Ovary (tissue), 3 donors: Measurements from ENCODE around the gene ATP2B3.

Source experiments
- CTCF ChIP-seq, 3 donors: fragments of 450-650 bp in 2 of 3; fragments of 200-600 bp in 1 of 3; IDR thresholded peaks; one replicate each; pipeline versions ENCODE4 v1.5.1 to v1.8.0; 2016 to 2022; ENCODE audit warnings: antibody characterized with exemption in 3 of 3, mild to moderate bottlenecking in 1 of 3
- EP300 ChIP-seq: sonication (generic); formaldehyde crosslinking; IDR thresholded peaks from one replicate; pipeline ENCODE4 v1.6.1; 2017; ENCODE audit warnings: antibody characterized with exemption
- POLR2A ChIP-seq: fragments of 450-650 bp; IDR thresholded peaks from one replicate; pipeline ENCODE4 v1.6.1; 2017; ENCODE audit warnings: antibody characterized with exemption, mild to moderate bottlenecking, moderate library complexity
- donor health status: DM: no; HTN: no; CAD: no.

DNA sequence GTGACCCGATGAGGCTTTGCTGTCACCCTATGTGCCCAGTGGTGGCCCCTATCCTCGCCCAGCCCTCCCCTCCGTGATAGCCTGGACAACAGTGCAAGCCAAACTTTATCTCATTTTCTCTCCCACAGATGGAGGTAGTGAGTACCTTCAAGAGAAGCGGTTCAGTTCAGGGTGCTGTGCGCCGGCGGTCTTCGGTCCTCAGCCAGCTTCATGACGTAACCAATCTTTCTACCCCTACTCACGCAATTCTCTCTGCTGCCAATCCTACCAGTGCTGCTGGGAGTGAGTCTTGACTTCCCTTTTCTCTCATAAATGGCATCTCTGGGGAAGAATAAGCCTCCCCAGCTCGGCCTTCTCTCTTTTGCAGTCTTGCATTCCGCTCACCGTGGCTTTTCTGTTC lies 52.0 kb downstream of the ATP2B3 start:
- TF ChIP-seq POLR2A (no peak), CTCF (IDR thresholded peaks at IDR 0.05) (no peak), EP300 (no peak)
